Keratinocyte (primary cell): Measurements from ENCODE around the gene HUS1. TPM values are rescaled to one million over a fixed set of nuclear protein-coding genes. Genes with fewer than 3 reads are reported as not detected.

Source experiments
- DNase-seq: peaks from one replicate; pipeline ENCODE4 v3.0.0-alpha.2; 2011; ENCODE audit warnings: low read depth, missing footprints, low spot score
- FAIRE-seq: peaks from 2 replicates; lab custom pipeline; 2011; peaks lifted over from hg19 to GRCh38; lab: Jason Lieb, UNC
- H2AFZ ChIP-seq: 2 replicates; pipeline ENCODE4 v1.6.0; 2012; ENCODE audit warnings: low read length, control low read depth, inconsistent platforms; ENCODE audit not compliant: control insufficient read depth
- H3K27ac ChIP-seq: 2 replicates; pipeline ENCODE4 v1.5.1; 2011; ENCODE audit warnings: low read length; ENCODE audit not compliant: control insufficient read depth, insufficient read depth
- H3K27me3 ChIP-seq: 3 replicates; pipeline ENCODE4 v1.6.0; 2011; ENCODE audit warnings: low read length; ENCODE audit not compliant: control insufficient read depth, insufficient read depth; ENCODE audit errors: extremely low read depth
- H3K36me3 ChIP-seq, 2 experiments: 2 replicates in 1 of 2; 3 replicates in 1 of 2; pipeline ENCODE4 v1.5.1; 2011; ENCODE audit warnings: low read length in 2 of 2, mild to moderate bottlenecking in 1 of 2; ENCODE audit not compliant: control insufficient read depth in 2 of 2, insufficient read depth in 2 of 2; ENCODE audit errors: extremely low read depth in 1 of 2
- H3K4me1 ChIP-seq: 3 replicates; pipeline ENCODE4 v1.5.1; 2011; ENCODE audit warnings: low read length; ENCODE audit not compliant: control insufficient read depth, insufficient read depth; ENCODE audit errors: extremely low read depth
- H3K4me2 ChIP-seq: 3 replicates; pipeline ENCODE4 v1.6.0; 2011; ENCODE audit warnings: low read depth, low read length; ENCODE audit not compliant: control insufficient read depth, insufficient read depth; ENCODE audit errors: extremely low read depth
- H3K4me3 ChIP-seq, 3 experiments: fragments of 200-600 bp in 1 of 3; sonication (generic) in 1 of 3; 2 replicates in 2 of 3; 3 replicates in 1 of 3; pipeline ENCODE4 v1.5.1; 2011 to 2016; ENCODE audit warnings: low read length in 3 of 3, mild to moderate bottlenecking in 3 of 3, control low read depth in 2 of 3, inconsistent platforms in 1 of 3, low read depth in 1 of 3, mixed read lengths in 1 of 3, mixed run types in 1 of 3, moderate library complexity in 1 of 3; ENCODE audit not compliant: control insufficient read depth in 2 of 3, insufficient read depth in 2 of 3; ENCODE audit errors: extremely low read depth in 1 of 3
- H3K79me2 ChIP-seq: 2 replicates; pipeline ENCODE4 v1.6.0; 2012; ENCODE audit warnings: low read length; ENCODE audit not compliant: control insufficient read depth, insufficient read depth
- H3K9ac ChIP-seq: 3 replicates; pipeline ENCODE4 v1.6.0; 2011; ENCODE audit warnings: low read length; ENCODE audit not compliant: control insufficient read depth, insufficient read depth; ENCODE audit errors: extremely low read depth
- H3K9me1 ChIP-seq: 3 replicates; pipeline ENCODE4 v1.6.0; 2011; ENCODE audit warnings: low read length; ENCODE audit not compliant: control insufficient read depth, insufficient read depth; ENCODE audit errors: extremely low read depth
- H3K9me3 ChIP-seq: 2 replicates; pipeline ENCODE4 v1.5.1; 2012; ENCODE audit warnings: low read depth, low read length; ENCODE audit not compliant: control insufficient read depth
- H4K20me1 ChIP-seq: 3 replicates; pipeline ENCODE4 v1.6.0; 2011; ENCODE audit warnings: low read length; ENCODE audit not compliant: control insufficient read depth, insufficient read depth; ENCODE audit errors: extremely low read depth
- EZH2 ChIP-seq: IDR thresholded peaks from one replicate; pipeline ENCODE4 v1.6.1; 2012; ENCODE audit warnings: inconsistent platforms, mild to moderate bottlenecking, low read length, moderate library complexity
- dilution Hi-C: fragments of 300-500 bp; cut with MboI; formaldehyde crosslinking; loops from one replicate; pipeline ENCODE4 v1.7.0; 2020; ENCODE audit warnings: low sequenced_read_pairs; ENCODE audit not compliant: extremely low pct_ligation_motif_present
- polyA plus RNA-seq, 5 experiments: library from polyadenylated mRNA; depleted of rRNA in 3 of 5; stranded (reverse) in 3 of 5; stranded (forward) in 1 of 5; unstranded in 1 of 5; fragments of >200 nt; gene quantifications; 1 replicate in 1 of 5; 2 replicates in 3 of 5; 3 replicates in 1 of 5; pipeline versions ENCODE4 v1.2.1 to v1.2.3, GENCODE V29; 2011 to 2012; ENCODE audit warnings: missing spikeins in 2 of 5, low read depth in 1 of 5, low replicate concordance in 1 of 5
- TF ChIP-seq, protein P1 (sequence below), 3 experiments: IDR thresholded peaks in 1 of 3; conservative IDR thresholded peaks in 1 of 3; optimal IDR thresholded peaks in 1 of 3; 2 replicates in 2 of 3; 3 replicates in 1 of 3; pipeline versions ENCODE3 to v1.5.1; 2011; ENCODE audit warnings: low read length in 3 of 3, mild to moderate bottlenecking in 3 of 3, moderate library complexity in 2 of 3, control low read depth in 1 of 3, inconsistent platforms in 1 of 3; ENCODE audit not compliant: insufficient read depth in 2 of 3; ENCODE audit errors: extremely low read depth in 1 of 3

HUS1 gene
- polyA plus RNA-seq, 1 donor (not counting 4 experiments of a cell fraction or from before 2014, with no cell fraction given) = 36.3 TPM

DNA sequence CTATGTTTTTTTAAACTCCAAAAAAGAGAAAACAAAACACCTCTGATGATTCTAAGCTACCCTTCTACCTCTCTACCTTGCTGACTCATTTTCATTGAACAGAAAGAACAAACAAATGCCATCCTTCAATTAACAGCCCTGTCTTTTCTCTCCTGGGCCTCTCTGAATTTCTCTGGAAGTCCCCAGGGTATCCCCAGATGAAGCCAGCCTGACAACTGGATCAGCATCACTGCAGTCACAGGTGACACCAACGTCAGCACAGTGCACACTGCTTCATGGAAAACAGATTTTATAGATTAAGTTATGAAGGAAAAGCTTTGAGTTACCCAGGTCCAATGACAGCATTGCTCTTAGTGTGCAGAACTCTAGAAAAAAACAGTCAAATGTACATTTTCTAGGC, 5.7 kb downstream of the HUS1 start:
- FAIRE-seq = no peak
- no peak overlapping the region for H3K27ac ChIP-seq
- no peak overlapping the region for H3K4me2 ChIP-seq
- dilution Hi-C loops = no loop called here
- no peak overlapping the region for H3K4me3 ChIP-seq
- H3K4me1 ChIP-seq = peaks cover 6% of the 10 kb centered on the region
- no peaks in the 10 kb centered on the region for H3K27me3 ChIP-seq
- peaks cover 8% of the 10 kb centered on the region for H3K79me2 ChIP-seq
- H3K9ac ChIP-seq = no peak overlapping the region
- H3K9me3 ChIP-seq = no peaks in the 10 kb centered on the region
- TF ChIP-seq EZH2 = no peak
- TF ChIP-seq, protein P1, sequence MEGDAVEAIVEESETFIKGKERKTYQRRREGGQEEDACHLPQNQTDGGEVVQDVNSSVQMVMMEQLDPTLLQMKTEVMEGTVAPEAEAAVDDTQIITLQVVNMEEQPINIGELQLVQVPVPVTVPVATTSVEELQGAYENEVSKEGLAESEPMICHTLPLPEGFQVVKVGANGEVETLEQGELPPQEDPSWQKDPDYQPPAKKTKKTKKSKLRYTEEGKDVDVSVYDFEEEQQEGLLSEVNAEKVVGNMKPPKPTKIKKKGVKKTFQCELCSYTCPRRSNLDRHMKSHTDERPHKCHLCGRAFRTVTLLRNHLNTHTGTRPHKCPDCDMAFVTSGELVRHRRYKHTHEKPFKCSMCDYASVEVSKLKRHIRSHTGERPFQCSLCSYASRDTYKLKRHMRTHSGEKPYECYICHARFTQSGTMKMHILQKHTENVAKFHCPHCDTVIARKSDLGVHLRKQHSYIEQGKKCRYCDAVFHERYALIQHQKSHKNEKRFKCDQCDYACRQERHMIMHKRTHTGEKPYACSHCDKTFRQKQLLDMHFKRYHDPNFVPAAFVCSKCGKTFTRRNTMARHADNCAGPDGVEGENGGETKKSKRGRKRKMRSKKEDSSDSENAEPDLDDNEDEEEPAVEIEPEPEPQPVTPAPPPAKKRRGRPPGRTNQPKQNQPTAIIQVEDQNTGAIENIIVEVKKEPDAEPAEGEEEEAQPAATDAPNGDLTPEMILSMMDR (optimal IDR thresholded peaks at IDR 0.05 in 1 of 3, IDR thresholded peaks at IDR 0.05 in 1 of 3, conservative IDR thresholded peaks at IDR 0.05 in 1 of 3; ENCODE audit: extremely low read depth in 1 of 3, insufficient read depth in 2 of 3, low read length in 3 of 3) = no peak
- no peaks in the 10 kb centered on the region for H3K9me1 ChIP-seq
- H4K20me1 ChIP-seq = no peaks in the 10 kb centered on the region
- no peak for DNase-seq
- H2AFZ ChIP-seq = no peak overlapping the region
- peaks cover 16 to 25% of the 10 kb centered on the region in 2 experiments for H3K36me3 ChIP-seq

DNA sequence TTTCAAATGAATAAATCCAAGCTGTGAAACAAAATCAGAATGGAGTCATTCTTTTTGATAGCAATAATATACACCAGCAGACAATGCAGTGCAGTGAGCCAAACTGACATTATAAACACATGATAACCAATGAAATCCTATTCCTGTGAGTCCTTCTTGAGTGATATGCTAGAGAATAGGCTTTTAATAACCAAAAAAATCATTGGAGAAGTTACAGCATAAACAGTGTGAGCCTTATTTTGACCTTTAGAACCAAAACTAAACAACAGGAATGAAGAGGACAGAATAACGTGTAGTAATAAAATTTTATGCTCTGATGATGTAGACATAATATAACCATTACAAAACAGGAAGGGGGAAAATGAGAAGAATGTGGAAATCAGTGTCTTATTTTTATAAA, 8.7 kb downstream of the HUS1 start:
- Histone ChIP-seq H3K27ac (no peak overlapping the region), H3K36me3 (peaks cover 26 to 35% of the 10 kb centered on the region in 2 experiments)
- dilution Hi-C loops = no loop called here

More for the DNA sequence above, 8.7 kb downstream of the HUS1 start:
- H3K27me3 ChIP-seq = no peaks in the 10 kb centered on the region
- no peak overlapping the region for H2AFZ ChIP-seq
- no peak for DNase-seq
- no peaks in the 10 kb centered on the region for H3K9me3 ChIP-seq
- TF ChIP-seq, protein P1 (optimal IDR thresholded peaks at IDR 0.05 in 1 of 3, IDR thresholded peaks at IDR 0.05 in 1 of 3, conservative IDR thresholded peaks at IDR 0.05 in 1 of 3; ENCODE audit: extremely low read depth in 1 of 3, insufficient read depth in 2 of 3, low read length in 3 of 3) = no peak
- TF ChIP-seq EZH2 = no peak
- no peak overlapping the region for H3K9ac ChIP-seq
- H3K4me1 ChIP-seq = no peaks in the 10 kb centered on the region
- H4K20me1 ChIP-seq = no peaks in the 10 kb centered on the region
- no peaks in the 10 kb centered on the region for H3K79me2 ChIP-seq
- H3K4me2 ChIP-seq = no peak overlapping the region
- H3K4me3 ChIP-seq = no peak overlapping the region
- no peaks in the 10 kb centered on the region for H3K9me1 ChIP-seq
- no peak for FAIRE-seq
